Fibroblast of villous mesenchyme (primary cell): ENCODE results near the gene SRC. TPM values are rescaled to one million over a fixed set of nuclear protein-coding genes. Genes with fewer than 3 reads are reported as not detected.

Source experiments
- DNase-seq: peaks from one replicate; pipeline ENCODE4 v3.0.0-alpha.2; 2010; ENCODE audit warnings: low read depth
- H3K4me3 ChIP-seq: 2 replicates; pipeline ENCODE4 v1.5.1; 2011; ENCODE audit warnings: low read depth, mild to moderate bottlenecking, low read length
- CTCF ChIP-seq: IDR thresholded peaks from 2 replicates; pipeline ENCODE4 v1.5.1; 2012; ENCODE audit warnings: low read depth, mild to moderate bottlenecking, low read length; ENCODE audit not compliant: insufficient read depth
- total RNA-seq: library from RNA; depleted of rRNA; stranded (reverse); fragments of >200 nt; gene quantifications from 2 replicates; pipeline ENCODE4 v1.2.3, GENCODE V29; 2012

Gene SRC
- total RNA-seq, 1 donor, result 20.3 TPM

- DNase-seq, result no peak
Measured at GRCh38 chr20:37383229-37383989, 37.5 kb downstream of the SRC start.

GRCh38 chr20:37384683-37385174, 38.8 kb downstream of the SRC start:
- DNase-seq, result peak; percentile 52
- H3K4me3 ChIP-seq, result peak overlapping the region; percentile 40
- peak; percentile 87 for TF ChIP-seq CTCF

More at GRCh38 chr20:37383229-37383989, 37.5 kb downstream of the SRC start:
- TF ChIP-seq CTCF, result no peak
- H3K4me3 ChIP-seq, result no peak overlapping the region

GRCh38 chr20:37385176-37385575, 39.2 kb downstream of the SRC start:
- no peak for DNase-seq
- TF ChIP-seq CTCF, result no peak
- no peak overlapping the region for H3K4me3 ChIP-seq

GRCh38 chr20:37385659-37386504, 39.9 kb downstream of the SRC start:
- no peak overlapping the region for H3K4me3 ChIP-seq
- DNase-seq, result no peak
- TF ChIP-seq CTCF, result no peak

GRCh38 chr20:37386505-37387251, 40.7 kb downstream of the SRC start:
- DNase-seq, result no peak
- no peak for TF ChIP-seq CTCF
- H3K4me3 ChIP-seq, result no peak overlapping the region

GRCh38 chr20:37387519-37388269, 41.8 kb downstream of the SRC start:
- TF ChIP-seq CTCF, result no peak
- no peak overlapping the region for H3K4me3 ChIP-seq

More at GRCh38 chr20:37387519-37388269, 41.8 kb downstream of the SRC start:
- DNase-seq, result no peak
